Fibroblast of pulmonary artery (primary cell): ENCODE measurements around the gene POLR2C.

Experiments
- DNase-seq: peaks from one replicate; pipeline ENCODE4 v3.0.0-alpha.2; 2010; ENCODE audit warnings: low read depth
- H3K4me3 ChIP-seq: replicated peaks from 2 replicates; pipeline ENCODE4 v1.5.1; 2011; ENCODE audit warnings: low read depth, mild to moderate bottlenecking, control low read depth, low read length, moderate library complexity
- TF ChIP-seq, protein P1 (sequence below): IDR thresholded peaks from 2 replicates; pipeline ENCODE4 v1.5.1; 2011; ENCODE audit warnings: mild to moderate bottlenecking, control low read depth, low read length, inconsistent platforms; ENCODE audit errors: missing control alignments

POLR2C gene

DNA sequence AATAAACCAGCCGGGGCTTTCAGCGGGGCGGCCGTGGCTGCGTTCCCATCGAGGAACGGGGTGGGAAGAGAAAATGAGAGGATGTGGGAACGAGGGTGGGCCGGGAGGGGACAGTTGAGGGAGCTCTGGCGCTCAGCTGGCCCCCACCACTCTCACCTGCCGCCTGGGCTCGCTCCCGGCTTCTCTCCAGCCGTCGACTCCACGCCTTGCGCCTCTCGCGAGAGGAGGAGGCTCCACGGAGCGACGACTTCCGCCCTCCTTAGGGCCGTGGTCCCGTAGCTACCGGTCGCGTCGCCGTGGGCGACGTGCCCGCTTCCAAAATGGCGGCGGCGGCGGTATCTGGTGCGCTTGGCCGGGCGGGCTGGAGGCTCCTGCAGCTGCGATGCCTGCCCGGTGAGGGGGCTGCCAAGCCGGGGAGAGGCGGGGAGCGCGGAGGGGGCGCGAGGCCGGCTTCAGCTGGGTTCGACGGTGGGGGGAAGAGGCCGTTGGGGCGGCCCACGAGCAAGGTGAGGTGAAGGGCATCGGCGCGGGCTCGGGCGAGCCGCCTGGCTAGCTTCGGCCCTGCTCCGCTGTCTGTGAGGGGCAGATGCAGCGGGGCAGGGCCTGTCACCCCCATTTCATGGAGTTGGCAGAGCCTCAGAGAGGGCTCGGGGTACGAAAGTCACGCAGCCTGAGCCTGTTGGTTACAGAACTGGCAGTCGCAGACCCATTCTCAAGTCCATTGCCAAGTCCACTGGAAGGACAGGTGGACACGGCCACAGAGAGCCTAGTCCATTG, 15.1 kb upstream of the POLR2C start, which contains the start of the genes CIAPIN1 and COQ9:
Gene CIAPIN1 (minus strand): TSS at position 200 of the 777 bp plus-strand sequence. CDS start 6,457 bp downstream, outside the sequence.
Gene COQ9 (plus strand): TSS at position 294 of the 777 bp plus-strand sequence. CDS start 27 bp downstream, at position 321.
- TF ChIP-seq, protein P1, sequence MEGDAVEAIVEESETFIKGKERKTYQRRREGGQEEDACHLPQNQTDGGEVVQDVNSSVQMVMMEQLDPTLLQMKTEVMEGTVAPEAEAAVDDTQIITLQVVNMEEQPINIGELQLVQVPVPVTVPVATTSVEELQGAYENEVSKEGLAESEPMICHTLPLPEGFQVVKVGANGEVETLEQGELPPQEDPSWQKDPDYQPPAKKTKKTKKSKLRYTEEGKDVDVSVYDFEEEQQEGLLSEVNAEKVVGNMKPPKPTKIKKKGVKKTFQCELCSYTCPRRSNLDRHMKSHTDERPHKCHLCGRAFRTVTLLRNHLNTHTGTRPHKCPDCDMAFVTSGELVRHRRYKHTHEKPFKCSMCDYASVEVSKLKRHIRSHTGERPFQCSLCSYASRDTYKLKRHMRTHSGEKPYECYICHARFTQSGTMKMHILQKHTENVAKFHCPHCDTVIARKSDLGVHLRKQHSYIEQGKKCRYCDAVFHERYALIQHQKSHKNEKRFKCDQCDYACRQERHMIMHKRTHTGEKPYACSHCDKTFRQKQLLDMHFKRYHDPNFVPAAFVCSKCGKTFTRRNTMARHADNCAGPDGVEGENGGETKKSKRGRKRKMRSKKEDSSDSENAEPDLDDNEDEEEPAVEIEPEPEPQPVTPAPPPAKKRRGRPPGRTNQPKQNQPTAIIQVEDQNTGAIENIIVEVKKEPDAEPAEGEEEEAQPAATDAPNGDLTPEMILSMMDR, result no peak
- peak within 1 kb of the TSS; percentile 94 for H3K4me3 ChIP-seq
- DNase-seq, result peak; percentile 93

DNA sequence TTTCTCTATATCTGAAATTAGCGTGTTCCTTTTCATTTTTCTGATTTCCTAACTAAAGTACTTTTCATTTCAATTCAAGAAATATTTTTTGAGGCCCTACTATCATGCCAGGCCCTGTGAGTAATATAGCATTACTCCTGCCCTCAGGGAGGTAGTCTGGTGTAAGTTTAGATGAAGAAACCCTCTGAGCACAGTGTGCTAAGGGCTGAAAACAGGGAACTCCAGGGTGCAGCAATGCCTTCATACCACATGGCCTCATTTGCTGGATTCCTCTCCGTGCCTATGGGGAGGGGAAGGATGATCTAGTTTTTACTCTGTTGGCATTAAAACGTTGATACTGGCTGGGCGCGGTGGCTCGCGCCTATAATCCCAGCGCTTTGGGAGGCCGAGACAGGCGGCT, 10.5 kb upstream of the POLR2C start:
- no peak for DNase-seq
- no peak overlapping the region for H3K4me3 ChIP-seq
- TF ChIP-seq, protein P1, result no peak

DNA sequence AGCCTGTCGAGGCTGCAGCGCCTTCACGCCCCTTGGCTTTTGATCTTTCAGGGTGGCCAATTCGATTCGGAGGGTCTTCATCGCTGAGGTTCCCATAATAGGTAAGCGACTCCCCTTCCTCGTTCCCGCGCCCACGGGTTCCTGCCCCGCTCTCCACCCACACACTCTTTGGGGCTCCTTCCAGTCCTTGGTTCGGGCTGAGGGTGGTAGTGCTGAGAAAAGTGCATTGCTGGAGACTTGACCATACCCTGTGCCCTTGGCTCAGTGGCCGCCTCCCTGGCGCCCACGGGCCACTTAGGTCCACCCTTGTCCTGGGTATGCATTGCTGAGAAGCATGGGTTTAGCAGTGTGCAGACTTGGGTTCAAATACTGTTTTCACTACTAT, 491 bp downstream of the POLR2C start:
- TF ChIP-seq, protein P1, result no peak
- peak overlapping the region; percentile 90 for H3K4me3 ChIP-seq
- DNase-seq, result no peak

DNA sequence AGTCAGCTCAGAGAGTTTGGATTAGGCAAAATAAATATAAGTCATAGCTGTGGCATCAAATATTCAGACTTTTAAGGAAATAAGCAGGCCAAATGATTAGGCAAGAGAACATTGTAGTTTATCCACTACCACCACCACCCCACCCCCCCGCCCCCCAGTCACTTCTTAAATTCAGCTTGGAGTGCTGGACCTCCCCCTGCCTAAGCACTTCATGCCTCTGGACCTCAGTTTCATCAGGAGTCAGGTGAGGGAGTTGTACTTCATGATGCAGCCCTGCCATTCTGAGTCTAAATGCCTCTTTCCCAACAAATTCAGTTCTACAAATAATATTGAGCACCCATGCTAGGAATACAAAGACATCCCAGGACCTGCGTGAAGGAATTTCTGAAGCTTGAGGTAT, 2.0 kb downstream of the POLR2C start:
- TF ChIP-seq, protein P1, result no peak
- no peak for DNase-seq

DNA sequence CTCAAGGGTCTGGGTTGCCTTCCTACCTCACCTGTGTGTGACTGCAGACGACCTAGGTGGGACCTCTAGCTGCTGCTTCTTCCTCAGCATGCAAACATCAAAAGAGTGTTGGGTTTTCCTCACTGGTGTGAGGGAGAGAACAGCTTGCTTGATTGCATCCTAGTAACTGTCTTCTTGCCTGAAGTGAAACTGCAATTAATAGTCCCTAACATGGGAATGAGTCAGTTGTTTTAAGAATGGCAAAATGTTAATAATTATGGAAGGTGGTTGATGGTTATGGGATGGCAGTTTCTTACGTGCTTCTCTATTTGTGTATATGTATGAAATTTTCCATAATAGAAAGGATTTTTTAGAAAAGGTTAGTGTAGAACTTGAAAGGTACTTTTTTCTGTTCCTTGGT, 5.9 kb downstream of the POLR2C start:
- no peak for DNase-seq
- no peak overlapping the region for H3K4me3 ChIP-seq
- TF ChIP-seq, protein P1, result no peak

More for the DNA sequence above, 2.0 kb downstream of the POLR2C start:
- no peak overlapping the region for H3K4me3 ChIP-seq

DNA sequence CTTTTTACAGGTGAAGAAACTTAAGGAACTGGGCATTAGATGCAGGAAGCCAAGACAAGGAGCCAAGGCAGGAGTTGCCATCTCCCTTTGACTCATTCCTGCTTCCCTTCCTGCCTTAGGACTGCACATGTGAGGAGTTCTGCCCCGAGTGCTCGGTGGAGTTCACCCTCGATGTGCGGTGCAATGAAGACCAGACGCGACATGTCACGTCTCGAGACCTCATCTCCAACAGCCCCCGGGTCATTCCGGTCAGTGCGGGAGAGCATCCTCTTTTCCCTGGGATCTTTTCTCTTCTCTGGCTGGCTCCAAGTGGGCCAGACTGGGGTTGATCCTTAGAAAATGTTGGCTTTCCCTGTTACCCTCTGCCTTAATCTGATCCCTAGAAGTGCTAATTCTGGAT, 6.6 kb downstream of the POLR2C start:
- no peak overlapping the region for H3K4me3 ChIP-seq
- TF ChIP-seq, protein P1, result no peak
- no peak for DNase-seq
